Activated T-helper 1 cell treated with Interleukin-2 at 50 U/mL for 16 hours (primary cell): ENCODE measurements around the gene SHISA3.

Experiments used
- DNase-seq: peaks from one replicate; pipeline ENCODE4 v3.0.0-alpha.2; 2020; ENCODE audit warnings: low read depth

SHISA3 gene

DNA sequence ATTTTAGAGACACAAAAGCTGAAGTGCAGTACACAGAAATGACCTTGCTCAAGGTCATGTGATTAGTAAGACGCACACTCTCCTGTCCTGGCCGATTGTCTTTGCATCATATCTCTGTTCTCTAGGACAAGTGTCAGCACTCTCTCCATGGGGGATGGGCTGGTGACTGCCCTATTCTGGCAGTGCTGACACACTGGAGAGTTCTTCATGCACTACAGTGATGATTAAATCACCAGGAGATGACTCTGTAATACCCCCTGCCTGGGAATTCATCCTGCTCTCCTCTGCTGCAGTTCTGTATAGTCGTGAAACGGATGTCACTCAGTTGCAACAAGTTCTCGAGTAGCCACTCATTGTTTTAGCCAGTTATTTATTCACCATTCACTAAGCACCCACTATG, 5.3 kb upstream of the SHISA3 start:
- DNase-seq: no peak

DNA sequence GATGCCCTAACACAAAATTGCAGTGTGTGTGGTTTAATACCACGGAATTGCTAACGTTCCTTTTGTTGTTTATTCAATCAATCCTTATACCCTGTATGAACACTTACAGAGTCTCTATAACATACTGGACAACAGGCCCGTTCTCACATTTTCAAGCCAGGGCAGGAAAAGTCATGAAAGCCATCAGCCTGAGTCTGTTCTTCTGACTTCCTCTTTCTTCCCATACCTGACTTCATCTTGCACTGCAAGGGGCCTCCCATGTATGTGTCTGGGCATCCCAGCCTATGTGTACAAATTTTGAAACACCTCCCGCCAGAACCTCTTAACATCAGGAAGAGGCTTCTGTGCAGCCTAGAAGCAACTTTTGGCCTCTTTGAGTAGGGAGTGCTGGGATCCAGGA, 4.9 kb upstream of the SHISA3 start:
- no peak for DNase-seq

DNA sequence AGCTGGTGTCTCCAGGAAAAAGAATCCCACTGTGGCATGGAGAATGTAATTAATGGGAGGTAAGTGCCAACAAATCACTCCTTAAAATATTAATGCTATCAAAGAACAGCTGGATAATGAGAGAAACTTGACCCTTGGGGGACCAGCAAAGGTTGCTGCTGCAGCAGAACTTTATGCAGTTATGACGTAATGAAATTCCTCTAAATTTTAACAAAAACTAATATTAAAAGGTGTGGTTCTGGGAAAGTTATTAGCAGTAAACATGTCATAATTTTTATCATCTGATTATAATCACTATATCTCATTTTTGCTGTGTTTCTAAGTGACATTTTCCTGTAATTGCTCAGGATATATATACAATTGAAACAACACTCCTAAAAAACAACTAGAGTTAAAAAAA, 1.7 kb upstream of the SHISA3 start:
- DNase-seq: no peak

- DNase-seq: no peak
Observed at GRCh38 chr4:42396361-42396751, 932 bp upstream of the SHISA3 start.

GRCh38 chr4:42397635-42398170, 415 bp downstream of the SHISA3 start:
- no peak for DNase-seq

DNA sequence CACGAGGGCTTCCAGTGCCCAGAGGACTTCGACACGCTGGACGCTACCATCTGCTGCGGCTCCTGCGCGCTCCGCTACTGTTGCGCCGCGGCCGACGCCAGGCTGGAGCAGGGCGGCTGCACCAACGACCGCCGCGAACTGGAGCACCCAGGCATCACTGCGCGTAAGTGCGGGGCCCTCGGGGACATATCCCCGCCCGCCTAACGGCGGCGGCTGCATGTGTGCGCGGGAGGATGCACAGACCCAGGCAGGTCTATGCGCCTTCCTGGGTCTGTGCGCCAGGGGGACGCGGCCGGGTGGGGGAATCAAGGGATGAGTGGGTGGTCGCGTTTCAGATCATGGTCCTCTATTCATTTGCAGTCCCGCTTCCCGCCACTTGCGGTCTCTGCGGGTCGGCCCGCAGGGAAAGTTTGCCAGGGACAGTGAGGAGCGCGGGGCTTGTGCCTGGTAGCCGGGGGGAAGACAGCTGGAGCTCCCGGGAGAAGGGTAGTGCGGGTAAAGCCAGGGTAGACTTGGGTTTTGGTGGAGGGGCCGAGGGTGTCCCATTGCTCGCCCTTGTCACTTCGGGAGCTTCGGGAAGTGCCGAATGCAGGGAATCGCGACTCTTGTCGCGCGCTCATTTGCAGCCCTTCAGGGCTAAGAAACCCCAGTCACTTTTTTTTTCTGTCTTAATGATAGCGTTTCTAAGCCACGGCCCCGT, 1.0 kb downstream of the SHISA3 start:
- no peak for DNase-seq

GRCh38 chr4:42398871-42399331, 1.6 kb downstream of the SHISA3 start:
- DNase-seq: no peak

GRCh38 chr4:42399393-42399792, 2.1 kb downstream of the SHISA3 start:
- no peak for DNase-seq

DNA sequence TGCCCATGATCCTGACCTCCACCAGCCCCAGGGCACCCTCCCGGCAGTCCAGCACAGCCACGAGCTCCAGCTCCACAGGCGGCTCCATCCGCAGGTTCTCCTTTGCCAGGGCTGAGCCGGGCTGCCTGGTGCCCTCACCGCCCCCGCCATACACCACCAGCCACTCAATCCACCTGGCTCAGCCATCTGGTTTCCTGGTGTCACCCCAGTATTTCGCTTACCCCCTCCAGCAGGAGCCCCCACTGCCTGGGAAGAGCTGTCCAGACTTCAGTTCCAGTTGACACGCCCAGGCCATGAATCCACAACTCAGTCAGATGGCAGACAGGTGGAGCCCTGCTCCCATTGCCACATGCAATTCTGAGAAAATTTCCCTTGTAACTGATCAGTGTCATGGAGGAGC, 3.9 kb downstream of the SHISA3 start:
- DNase-seq: no peak

DNA sequence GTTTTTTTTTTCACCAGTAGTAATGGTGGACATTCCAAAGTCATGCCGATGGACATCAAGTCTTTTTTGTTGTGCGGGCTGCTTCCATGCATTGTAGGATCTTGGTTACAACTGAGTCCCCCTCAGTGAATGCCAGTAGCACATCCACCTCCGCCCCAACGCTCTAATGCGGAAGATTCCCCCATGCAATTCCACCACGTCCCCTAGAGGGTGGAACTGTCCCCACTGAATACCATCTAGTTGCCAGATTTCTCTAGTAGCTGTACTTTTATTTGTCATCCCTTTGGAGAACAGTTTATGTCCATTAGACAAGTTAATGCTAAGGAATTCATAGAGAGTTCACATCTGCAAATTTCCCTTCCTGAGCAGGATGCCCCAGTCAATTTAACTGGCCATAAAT, 6.7 kb downstream of the SHISA3 start:
- DNase-seq: no peak

DNA sequence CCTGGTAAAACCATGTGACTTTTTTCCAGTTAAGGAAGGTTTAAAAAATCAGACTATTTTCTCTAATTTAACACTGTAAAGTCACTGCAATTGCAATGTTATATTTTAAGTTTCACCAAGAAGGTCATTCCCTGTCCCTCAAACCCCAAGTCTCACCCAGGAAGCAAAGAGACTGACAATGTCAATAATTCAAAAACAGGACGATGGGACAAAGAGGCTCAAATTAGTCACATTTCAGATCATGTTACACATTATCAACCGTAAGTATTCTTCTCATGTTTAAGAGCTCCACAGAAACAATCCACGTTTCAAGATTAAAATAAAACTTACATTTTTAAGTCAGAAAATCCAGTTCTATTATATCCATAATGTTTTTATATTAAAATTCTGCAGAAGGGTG, 13.2 kb downstream of the SHISA3 start:
- DNase-seq: no peak

- DNase-seq: no peak
Observed at GRCh38 chr4:42411803-42412202, 14.5 kb downstream of the SHISA3 start.

DNA sequence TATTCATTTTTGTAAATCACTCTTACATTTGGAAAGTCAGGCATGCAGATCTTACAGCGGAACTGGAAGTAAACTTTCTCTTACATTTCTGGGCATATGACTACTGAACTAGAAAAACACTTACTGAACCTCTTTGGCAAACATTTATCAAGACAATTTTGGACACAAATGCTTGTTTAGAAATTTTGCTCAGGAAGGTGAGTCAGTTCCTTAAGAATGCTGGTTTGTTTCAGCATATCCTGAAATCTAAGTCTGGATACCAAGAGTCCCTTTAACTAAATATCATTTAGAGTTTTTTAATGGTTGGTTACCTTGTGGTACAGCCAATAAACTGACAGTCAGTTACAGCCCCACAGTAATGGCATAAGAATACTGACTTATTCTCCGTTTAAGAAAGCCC, 15.0 kb downstream of the SHISA3 start:
- DNase-seq: no peak

DNA sequence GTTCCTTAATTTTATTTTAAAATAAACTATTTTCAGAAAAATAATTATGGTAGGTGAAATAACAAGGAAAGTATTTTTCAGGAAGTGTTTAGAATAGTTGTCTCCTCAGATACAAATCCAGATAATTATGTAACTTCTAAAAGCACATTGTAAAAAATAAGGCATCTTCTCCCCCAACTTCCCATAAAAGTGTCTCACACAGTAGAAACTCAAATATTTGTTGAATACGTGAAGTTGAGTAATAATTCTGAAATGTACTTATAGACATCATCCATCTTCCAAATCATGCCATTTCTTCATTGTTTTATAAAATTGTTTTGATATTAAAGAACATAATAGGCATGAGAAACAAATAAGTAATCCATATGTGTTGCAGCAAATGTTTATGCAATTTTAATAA, 18.0 kb downstream of the SHISA3 start:
- DNase-seq: no peak

DNA sequence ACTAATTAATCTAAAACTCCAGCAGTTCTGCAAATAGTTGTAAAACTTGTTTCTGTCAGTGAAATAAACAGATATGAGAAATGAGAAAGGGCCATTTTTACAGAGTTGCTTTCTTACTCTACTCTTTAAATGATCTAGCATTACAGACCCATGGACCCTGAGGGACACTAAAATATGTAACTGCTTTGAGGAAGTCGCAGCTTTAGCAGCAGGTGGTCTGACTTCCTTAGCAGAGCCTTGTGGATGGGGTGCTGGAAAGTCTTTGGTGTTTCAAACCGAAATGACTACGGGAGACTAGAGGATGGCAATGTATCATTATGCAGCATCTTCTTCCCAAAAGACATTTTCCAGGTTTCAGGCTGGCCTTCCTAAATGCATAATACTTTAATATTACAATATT, 18.7 kb downstream of the SHISA3 start:
- no peak for DNase-seq

- DNase-seq: no peak
Observed at GRCh38 chr4:42417550-42417949, 20.3 kb downstream of the SHISA3 start.

- DNase-seq: no peak
Observed at GRCh38 chr4:42420140-42420539, 22.9 kb downstream of the SHISA3 start.

DNA sequence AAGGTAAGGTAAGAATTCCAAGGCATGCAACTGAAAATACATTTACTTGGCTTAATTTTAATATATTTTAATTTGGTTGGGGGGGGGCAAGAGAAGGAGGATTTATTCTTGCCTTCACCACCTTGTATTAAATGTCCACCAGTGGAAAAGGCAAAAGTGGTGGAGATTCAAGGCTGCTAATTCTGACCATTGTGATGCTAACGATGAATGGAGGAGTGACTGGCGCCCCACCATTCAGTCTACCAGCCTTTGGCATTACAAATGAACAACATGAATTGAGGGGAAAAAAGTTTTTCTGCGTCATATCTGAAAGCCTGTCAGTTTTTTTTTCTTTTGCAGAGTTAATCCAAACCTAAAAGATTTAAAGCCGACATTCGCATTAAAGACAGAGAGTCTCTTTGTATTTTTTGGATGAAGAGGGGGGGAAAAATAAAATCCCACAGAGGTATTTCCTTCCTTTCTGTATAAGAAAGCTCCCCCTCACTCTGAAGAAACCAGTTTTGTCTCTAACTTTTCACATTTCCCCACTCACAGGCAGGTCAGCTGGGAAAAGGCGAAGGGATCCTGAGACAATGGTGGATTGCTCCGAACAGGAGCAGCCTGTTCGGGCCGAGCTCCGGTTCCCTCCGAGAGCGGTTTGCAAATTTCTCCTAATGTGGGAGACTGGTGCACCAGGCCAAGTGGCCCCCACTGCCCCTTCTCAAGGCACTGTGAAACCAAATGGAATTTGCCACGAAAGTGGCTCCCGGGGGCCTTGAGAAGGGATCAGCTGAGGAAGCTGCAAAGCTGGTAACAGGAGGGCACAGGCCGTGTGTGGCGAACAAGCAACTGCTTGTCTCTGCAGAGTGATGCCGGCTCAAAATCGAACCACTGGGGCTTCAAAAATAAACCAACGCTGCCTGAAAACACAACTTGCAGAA, 28.1 kb downstream of the SHISA3 start:
- DNase-seq: no peak

GRCh38 chr4:42428036-42428435, 30.7 kb downstream of the SHISA3 start:
- DNase-seq: no peak

- no peak for DNase-seq
Observed at GRCh38 chr4:42436928-42437565, 39.8 kb downstream of the SHISA3 start.

DNA sequence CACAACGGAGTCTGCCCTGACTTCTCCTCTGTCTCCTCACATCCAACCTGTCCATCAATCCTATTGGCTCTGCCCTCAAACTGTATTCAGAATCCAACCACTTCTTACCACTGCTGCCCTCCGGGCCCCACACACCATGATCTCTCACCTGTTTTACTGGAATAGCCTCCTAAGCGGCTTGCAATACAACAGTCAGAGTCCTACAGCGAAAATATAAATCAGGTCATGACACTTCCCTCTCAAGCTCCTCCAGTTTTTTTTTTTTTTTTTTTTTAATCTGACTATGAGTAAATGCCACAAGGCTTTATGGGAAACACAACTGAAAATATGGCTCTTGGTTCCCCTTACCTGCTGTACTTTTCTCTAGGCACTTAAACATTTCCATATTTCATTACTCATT, 42.8 kb downstream of the SHISA3 start:
- no peak for DNase-seq

DNA sequence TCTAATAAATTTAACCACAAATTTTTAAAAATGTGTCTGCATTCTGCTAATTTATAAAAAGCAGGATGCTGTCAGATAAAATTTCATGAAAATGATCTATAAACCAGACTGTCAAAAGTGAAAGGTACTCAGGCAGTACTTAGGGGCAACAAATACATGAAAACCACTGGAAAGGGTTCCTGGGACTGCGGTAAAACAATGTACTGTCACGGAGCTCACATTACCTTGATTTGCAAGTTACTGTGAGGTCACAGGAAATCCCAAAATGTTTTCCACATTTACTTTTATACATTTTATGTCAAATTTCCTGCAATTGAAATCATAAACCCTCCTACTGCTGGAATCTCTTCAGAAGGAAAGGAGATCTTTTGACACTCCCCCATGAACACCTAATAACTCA, 45.3 kb downstream of the SHISA3 start:
- no peak for DNase-seq

DNA sequence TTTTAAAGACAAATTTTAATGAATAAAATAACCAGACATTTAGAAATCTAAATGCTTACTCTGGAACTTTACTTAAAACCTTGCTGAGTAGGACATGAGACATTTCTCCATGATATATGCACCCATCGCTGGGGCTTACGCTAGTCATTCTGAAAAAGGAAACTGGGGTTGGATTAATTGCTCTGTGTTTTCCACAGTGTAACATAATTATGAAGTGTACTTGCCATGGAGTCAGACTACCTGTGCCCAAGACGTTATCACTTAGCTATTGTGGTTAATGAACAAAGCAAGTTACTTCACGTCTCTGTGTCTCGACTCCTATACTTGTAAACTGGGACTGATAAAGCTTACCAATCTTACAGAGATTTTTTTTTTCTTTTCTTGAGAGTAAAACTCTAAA, 47.8 kb downstream of the SHISA3 start:
- DNase-seq: no peak
